Ishikawa (cell line): ENCODE measurements around the gene NOS1AP.
A peak's percentile ranks its signal among the peaks of the same experiment; 100 is the strongest.

Experiments
- CEBPB ChIP-seq: IDR thresholded peaks from 2 replicates; pipeline ENCODE4 v1.6.1; 2012
- CREB1 ChIP-seq: IDR thresholded peaks from 2 replicates; pipeline ENCODE4 v1.6.1; 2012; ENCODE audit warnings: low read depth
- EGR1 ChIP-seq: IDR thresholded peaks from 2 replicates; pipeline ENCODE4 v1.6.1; 2012
- EP300 ChIP-seq: IDR thresholded peaks from 2 replicates; pipeline ENCODE4 v1.6.1; 2012; ENCODE audit warnings: borderline replicate concordance
- FOXM1 ChIP-seq: IDR thresholded peaks from 2 replicates; pipeline ENCODE4 v1.6.1; 2012; ENCODE audit warnings: low read depth, borderline replicate concordance
- NFIC ChIP-seq: IDR thresholded peaks from 2 replicates; pipeline ENCODE4 v1.6.1; 2012
- RAD21 ChIP-seq: IDR thresholded peaks from 2 replicates; pipeline ENCODE4 v1.6.1; 2012; ENCODE audit warnings: low read depth
- TAF1 ChIP-seq: IDR thresholded peaks from 2 replicates; pipeline ENCODE4 v1.6.1; 2012; ENCODE audit warnings: low read depth, mild to moderate bottlenecking
- TCF12 ChIP-seq: IDR thresholded peaks from 2 replicates; pipeline ENCODE4 v1.6.1; 2012; ENCODE audit warnings: low read depth
- TEAD4 ChIP-seq: IDR thresholded peaks from 2 replicates; pipeline ENCODE4 v1.6.1; 2012
- YY1 ChIP-seq: IDR thresholded peaks from 2 replicates; pipeline ENCODE4 v1.6.1; 2012; ENCODE audit warnings: low read depth
- ZBTB7A ChIP-seq: IDR thresholded peaks from 2 replicates; pipeline ENCODE4 v1.6.1; 2012; ENCODE audit warnings: low read depth
- TF ChIP-seq, protein P1 (sequence below): IDR thresholded peaks from 2 replicates; pipeline ENCODE4 v1.6.1; 2012; ENCODE audit warnings: low read depth, mild to moderate bottlenecking
- TF ChIP-seq, protein P2 (sequence below): IDR thresholded peaks from 2 replicates; pipeline ENCODE4 v1.6.1; 2012
- TF ChIP-seq, protein P3 (sequence below): IDR thresholded peaks from 2 replicates; pipeline ENCODE4 v1.6.1; 2012

Gene NOS1AP

DNA sequence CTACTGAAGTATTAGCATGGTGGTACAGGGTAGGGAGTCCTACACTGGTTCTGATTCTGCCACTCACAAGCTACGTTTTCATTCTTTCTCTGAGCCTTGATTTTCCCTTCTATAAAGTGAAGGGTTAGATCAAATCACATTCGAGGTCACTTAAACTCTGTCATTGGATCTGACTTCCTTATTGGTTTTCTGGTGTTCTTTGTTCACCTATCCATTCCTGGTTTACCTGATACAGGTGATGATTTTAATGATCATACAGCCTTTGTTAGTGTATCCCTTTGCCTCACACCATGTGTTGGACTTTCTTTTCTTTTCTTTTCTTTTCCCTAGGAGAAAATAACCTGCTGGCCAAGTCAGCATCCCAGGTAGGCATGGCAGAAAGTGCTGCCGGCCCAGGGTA lies 74.8 kb downstream of the NOS1AP start:
- TF ChIP-seq NFIC (no peak), YY1 (no peak), EP300 (no peak), EGR1 (no peak), CEBPB (no peak), TEAD4 (no peak), CREB1 (no peak), FOXM1 (no peak), ZBTB7A (no peak), TAF1 (no peak), TCF12 (no peak), RAD21 (no peak)
- TF ChIP-seq, protein P1, sequence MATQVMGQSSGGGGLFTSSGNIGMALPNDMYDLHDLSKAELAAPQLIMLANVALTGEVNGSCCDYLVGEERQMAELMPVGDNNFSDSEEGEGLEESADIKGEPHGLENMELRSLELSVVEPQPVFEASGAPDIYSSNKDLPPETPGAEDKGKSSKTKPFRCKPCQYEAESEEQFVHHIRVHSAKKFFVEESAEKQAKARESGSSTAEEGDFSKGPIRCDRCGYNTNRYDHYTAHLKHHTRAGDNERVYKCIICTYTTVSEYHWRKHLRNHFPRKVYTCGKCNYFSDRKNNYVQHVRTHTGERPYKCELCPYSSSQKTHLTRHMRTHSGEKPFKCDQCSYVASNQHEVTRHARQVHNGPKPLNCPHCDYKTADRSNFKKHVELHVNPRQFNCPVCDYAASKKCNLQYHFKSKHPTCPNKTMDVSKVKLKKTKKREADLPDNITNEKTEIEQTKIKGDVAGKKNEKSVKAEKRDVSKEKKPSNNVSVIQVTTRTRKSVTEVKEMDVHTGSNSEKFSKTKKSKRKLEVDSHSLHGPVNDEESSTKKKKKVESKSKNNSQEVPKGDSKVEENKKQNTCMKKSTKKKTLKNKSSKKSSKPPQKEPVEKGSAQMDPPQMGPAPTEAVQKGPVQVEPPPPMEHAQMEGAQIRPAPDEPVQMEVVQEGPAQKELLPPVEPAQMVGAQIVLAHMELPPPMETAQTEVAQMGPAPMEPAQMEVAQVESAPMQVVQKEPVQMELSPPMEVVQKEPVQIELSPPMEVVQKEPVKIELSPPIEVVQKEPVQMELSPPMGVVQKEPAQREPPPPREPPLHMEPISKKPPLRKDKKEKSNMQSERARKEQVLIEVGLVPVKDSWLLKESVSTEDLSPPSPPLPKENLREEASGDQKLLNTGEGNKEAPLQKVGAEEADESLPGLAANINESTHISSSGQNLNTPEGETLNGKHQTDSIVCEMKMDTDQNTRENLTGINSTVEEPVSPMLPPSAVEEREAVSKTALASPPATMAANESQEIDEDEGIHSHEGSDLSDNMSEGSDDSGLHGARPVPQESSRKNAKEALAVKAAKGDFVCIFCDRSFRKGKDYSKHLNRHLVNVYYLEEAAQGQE, result no peak
- TF ChIP-seq, protein P2, sequence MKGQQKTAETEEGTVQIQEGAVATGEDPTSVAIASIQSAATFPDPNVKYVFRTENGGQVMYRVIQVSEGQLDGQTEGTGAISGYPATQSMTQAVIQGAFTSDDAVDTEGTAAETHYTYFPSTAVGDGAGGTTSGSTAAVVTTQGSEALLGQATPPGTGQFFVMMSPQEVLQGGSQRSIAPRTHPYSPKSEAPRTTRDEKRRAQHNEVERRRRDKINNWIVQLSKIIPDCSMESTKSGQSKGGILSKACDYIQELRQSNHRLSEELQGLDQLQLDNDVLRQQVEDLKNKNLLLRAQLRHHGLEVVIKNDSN, result no peak
- TF ChIP-seq, protein P3, sequence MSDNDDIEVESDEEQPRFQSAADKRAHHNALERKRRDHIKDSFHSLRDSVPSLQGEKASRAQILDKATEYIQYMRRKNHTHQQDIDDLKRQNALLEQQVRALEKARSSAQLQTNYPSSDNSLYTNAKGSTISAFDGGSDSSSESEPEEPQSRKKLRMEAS, result no peak

DNA sequence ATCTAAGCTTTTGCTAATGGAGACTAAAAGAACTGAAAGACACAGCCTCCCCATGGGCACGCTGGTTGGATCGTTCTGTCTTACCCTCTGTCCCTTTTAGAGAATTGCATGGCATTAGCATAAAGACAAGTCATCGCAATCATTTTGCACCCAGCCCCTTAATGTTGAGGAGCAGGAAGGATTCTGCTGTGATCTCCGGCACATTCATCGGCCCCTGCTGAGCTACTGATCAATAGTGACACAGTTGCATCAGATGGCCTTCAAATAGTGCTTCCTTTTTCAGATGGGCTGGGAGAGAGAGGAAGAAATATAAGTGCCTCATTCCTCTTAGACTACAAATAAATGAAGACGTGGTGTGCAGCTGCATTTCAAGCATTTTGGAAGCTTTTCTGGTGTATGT lies 75.4 kb downstream of the NOS1AP start:
- TF ChIP-seq, protein P3, result no peak
- TF ChIP-seq CEBPB, result no peak
- no peak for TF ChIP-seq FOXM1
- TF ChIP-seq, protein P2, result no peak
- TF ChIP-seq EGR1, result no peak
- TF ChIP-seq TEAD4, result no peak
- no peak for TF ChIP-seq YY1
- TF ChIP-seq EP300, result no peak
- TF ChIP-seq TCF12, result no peak
- no peak for TF ChIP-seq RAD21
- no peak for TF ChIP-seq ZBTB7A
- no peak for TF ChIP-seq TAF1
- no peak for TF ChIP-seq NFIC
- TF ChIP-seq, protein P1, result no peak
- no peak for TF ChIP-seq CREB1

DNA sequence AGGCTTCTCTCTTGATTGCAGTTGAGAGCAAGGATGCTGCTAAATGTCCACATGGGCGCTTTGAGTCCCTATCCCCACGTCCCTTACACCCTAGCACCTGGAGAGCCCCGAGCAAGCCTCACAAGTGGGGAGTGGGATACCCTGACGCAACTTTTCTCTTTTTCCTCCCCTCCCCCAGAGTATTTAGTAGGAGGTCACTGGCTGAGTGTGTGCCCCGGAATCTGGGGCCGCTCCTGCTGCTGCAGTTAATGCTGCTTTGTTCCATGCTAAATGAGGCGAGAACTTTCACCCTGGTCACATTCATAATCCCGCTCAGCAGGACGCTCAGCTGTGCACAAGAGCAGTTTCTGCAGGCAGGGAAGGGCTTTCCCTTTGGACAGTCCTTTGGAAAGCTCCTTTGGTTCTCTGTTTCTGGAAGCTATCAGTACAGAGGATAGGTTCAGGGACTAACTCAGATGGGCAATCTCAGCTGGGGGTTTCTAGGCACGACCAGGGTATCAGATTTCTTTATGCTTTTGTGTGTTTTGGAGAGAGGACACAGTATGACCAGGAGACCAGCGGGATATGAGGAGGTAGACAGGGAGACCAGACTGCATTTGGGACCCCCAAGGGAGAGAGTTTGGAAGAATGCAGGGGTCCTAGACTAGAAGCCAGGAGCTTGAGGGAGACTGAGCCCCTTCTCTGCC lies 75.9 kb downstream of the NOS1AP start:
- TF ChIP-seq YY1 (peak; percentile 50; the same call in 1 of the 2 replicates), CREB1 (no peak), EP300 (peak; percentile 97), TAF1 (peak; percentile 7; the same call in 1 of the 2 replicates), TCF12 (peak; percentile 98), TEAD4 (peak; percentile 93), CEBPB (no peak; the same call in none of the 2 replicates), NFIC (peak; percentile 92), ZBTB7A (peak; percentile 86), EGR1 (no peak), RAD21 (peak; percentile 36), FOXM1 (peak; percentile 91)
- TF ChIP-seq, protein P3, result peak; percentile 57
- TF ChIP-seq, protein P1, result peak; percentile 7; the same call in 1 of the 2 replicates
- TF ChIP-seq, protein P2, result no peak
